ENCODE measurements around the gene KAZN.

The KAZN gene

GRCh38 chr1:14875524-14876509 is 277.3 kb downstream of the KAZN start:
- Histone ChIP-seq H3F3A (ENCODE audit: control insufficient read depth, insufficient read depth) (no peaks in the 10 kb centered on the region), H3K79me2 (ENCODE audit: control insufficient read depth, low read length) (no peaks in the 10 kb centered on the region), H3K9me2 (replicated peaks; ENCODE audit: control insufficient read depth, low read length) (no peaks in the 10 kb centered on the region)

DNA sequence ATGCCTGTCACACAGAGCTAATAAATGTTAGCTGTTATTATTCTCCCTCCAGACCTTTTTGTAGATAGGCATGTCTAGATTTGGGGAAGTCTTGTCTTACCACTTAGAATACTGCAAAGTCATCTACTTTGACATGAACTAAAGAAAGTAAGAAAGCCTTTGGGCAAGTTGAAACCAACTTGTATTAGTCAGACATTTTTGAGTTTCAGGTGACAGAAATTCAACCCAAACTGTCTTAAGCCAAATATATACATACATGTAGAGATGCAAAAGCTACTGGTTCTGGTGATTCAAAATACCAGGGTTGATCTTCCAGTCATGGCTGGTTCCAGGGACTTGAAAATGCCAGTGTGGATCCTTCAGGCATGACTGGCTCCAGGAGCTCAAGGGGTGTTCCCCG is 278.3 kb downstream of the KAZN start:
- TF ChIP-seq CTCF (IDR thresholded peaks at IDR 0.05; ENCODE audit: low read depth, low read length, poor library complexity, severe bottlenecking) (no peak), EZH2phosphoT487 (IDR thresholded peaks at IDR 0.05; ENCODE audit: borderline replicate concordance, low read length) (no peak)
- no peaks in the 10 kb centered on the region for H3K36me3 ChIP-seq (ENCODE audit: control insufficient read depth, low read length)
- no peaks in the 10 kb centered on the region for H3K9me2 ChIP-seq (replicated peaks; ENCODE audit: control insufficient read depth, low read length)
- H3K4me2 ChIP-seq (ENCODE audit: low read length): no peak overlapping the region
- H3K4me1 ChIP-seq (ENCODE audit: control insufficient read depth, low read length): peaks cover 9% of the 10 kb centered on the region
- H4K20me1 ChIP-seq (ENCODE audit: control insufficient read depth, insufficient read depth, low read depth, low read length): no peaks in the 10 kb centered on the region
- no peak overlapping the region for H3K4me3 ChIP-seq (ENCODE audit: low read length)
- H3K9me3 ChIP-seq (ENCODE audit: control insufficient read depth, insufficient read depth, low read length): no peaks in the 10 kb centered on the region
- peaks cover 10% of the 10 kb centered on the region for H3K27me3 ChIP-seq (ENCODE audit: control insufficient read depth, low read length)
- no peaks in the 10 kb centered on the region for H3F3A ChIP-seq (ENCODE audit: control insufficient read depth, insufficient read depth)
- H3K79me2 ChIP-seq (ENCODE audit: control insufficient read depth, low read length): no peaks in the 10 kb centered on the region
- H3K27ac ChIP-seq (ENCODE audit: low read depth, low read length): no peak overlapping the region

More at GRCh38 chr1:14875524-14876509, 277.3 kb downstream of the KAZN start:
- H3K36me3 ChIP-seq (ENCODE audit: control insufficient read depth, low read length): no peaks in the 10 kb centered on the region
- no peaks in the 10 kb centered on the region for H4K20me1 ChIP-seq (ENCODE audit: control insufficient read depth, insufficient read depth, low read depth, low read length)
- H3K4me1 ChIP-seq (ENCODE audit: control insufficient read depth, low read length): no peaks in the 10 kb centered on the region; the same call in 1 of the 2 replicates
- no peak overlapping the region for H3K4me2 ChIP-seq (ENCODE audit: low read length)
- peaks cover 10% of the 10 kb centered on the region for H3K27me3 ChIP-seq (ENCODE audit: control insufficient read depth, low read length)
- no peak for TF ChIP-seq EZH2phosphoT487 (IDR thresholded peaks at IDR 0.05; ENCODE audit: borderline replicate concordance, low read length)
- no peak for TF ChIP-seq CTCF (IDR thresholded peaks at IDR 0.05; ENCODE audit: low read depth, low read length, poor library complexity, severe bottlenecking)
- no peaks in the 10 kb centered on the region for H3K9me3 ChIP-seq (ENCODE audit: control insufficient read depth, insufficient read depth, low read length)
- H3K4me3 ChIP-seq (ENCODE audit: low read length): no peak overlapping the region
- no peak overlapping the region for H3K27ac ChIP-seq (ENCODE audit: low read depth, low read length)

DNA sequence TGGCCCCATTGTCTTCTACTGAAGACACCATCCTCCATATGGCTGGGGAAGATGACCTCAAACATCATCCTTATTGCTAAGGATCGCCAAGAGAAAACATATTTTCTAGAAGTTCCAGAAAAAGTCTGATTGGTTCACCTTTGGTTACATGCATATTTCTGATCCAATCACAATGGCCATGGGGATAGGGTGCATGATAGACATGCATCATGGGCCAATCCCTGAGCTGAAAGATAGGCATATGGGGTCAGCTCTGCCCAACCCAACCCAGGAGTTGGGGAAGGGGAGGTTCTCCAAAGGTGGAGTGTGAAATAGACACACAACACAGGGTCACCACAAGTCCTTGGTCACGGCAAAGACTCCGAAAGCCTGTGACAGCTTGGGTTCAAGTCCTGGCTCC is 278.7 kb downstream of the KAZN start:
- Histone ChIP-seq H3K9me3 (ENCODE audit: control insufficient read depth, insufficient read depth, low read length) (no peaks in the 10 kb centered on the region), H3K4me2 (ENCODE audit: low read length) (no peak overlapping the region), H3K36me3 (ENCODE audit: control insufficient read depth, low read length) (no peaks in the 10 kb centered on the region), H3K79me2 (ENCODE audit: control insufficient read depth, low read length) (no peaks in the 10 kb centered on the region), H3K4me3 (ENCODE audit: low read length) (no peak overlapping the region), H3K27ac (ENCODE audit: low read depth, low read length) (no peak overlapping the region), H4K20me1 (ENCODE audit: control insufficient read depth, insufficient read depth, low read depth, low read length) (no peaks in the 10 kb centered on the region), H3K4me1 (ENCODE audit: control insufficient read depth, low read length) (peaks cover 14% of the 10 kb centered on the region), H3K27me3 (ENCODE audit: control insufficient read depth, low read length) (peaks cover 10% of the 10 kb centered on the region), H3K9me2 (replicated peaks; ENCODE audit: control insufficient read depth, low read length) (no peaks in the 10 kb centered on the region), H3F3A (ENCODE audit: control insufficient read depth, insufficient read depth) (no peaks in the 10 kb centered on the region)
- TF ChIP-seq EZH2phosphoT487 (IDR thresholded peaks at IDR 0.05; ENCODE audit: borderline replicate concordance, low read length) (no peak), CTCF (IDR thresholded peaks at IDR 0.05; ENCODE audit: low read depth, low read length, poor library complexity, severe bottlenecking) (no peak)
